NT2/D1 (cell line): ENCODE data around the gene NRBF2.
"Not testable (repeated sequence)": the region's sequence is repeated elsewhere in the genome, so short reads cannot be mapped to it uniquely, and the experiment has no call there.

Source experiments
- DNase-seq: peaks from one replicate; pipeline ENCODE4 v3.0.0-alpha.2; 2011; ENCODE audit warnings: low read depth, low spot score
- H3K27me3 ChIP-seq: 2 replicates; pipeline ENCODE4 v1.6.0; 2011; ENCODE audit warnings: mild to moderate bottlenecking; ENCODE audit not compliant: insufficient read length, insufficient read depth
- H3K36me3 ChIP-seq: 2 replicates; pipeline ENCODE4 v1.6.1; 2011; ENCODE audit warnings: mild to moderate bottlenecking, low read length, mixed read lengths; ENCODE audit not compliant: insufficient read depth, insufficient read length
- H3K4me1 ChIP-seq: 2 replicates; pipeline ENCODE4 v1.5.1; 2011; ENCODE audit not compliant: insufficient read depth, insufficient read length
- H3K4me3 ChIP-seq: 2 replicates; pipeline ENCODE4 v1.5.1; 2011; ENCODE audit warnings: low read depth; ENCODE audit not compliant: insufficient read length
- H3K9ac ChIP-seq: 2 replicates; pipeline ENCODE4 v1.6.0; 2011; ENCODE audit warnings: low read depth; ENCODE audit not compliant: insufficient read length
- H3K9me3 ChIP-seq: 2 replicates; pipeline ENCODE4 v1.5.1; 2011; ENCODE audit warnings: mild to moderate bottlenecking, low read length; ENCODE audit not compliant: insufficient read depth
- SUZ12 ChIP-seq: IDR thresholded peaks from 2 replicates; pipeline ENCODE4 v1.6.1; 2011; ENCODE audit not compliant: insufficient read length, insufficient read depth; ENCODE audit errors: extremely low read depth
- YY1 ChIP-seq: IDR thresholded peaks from 2 replicates; pipeline ENCODE4 v1.6.1; 2011; ENCODE audit not compliant: insufficient read length, insufficient read depth
- ZNF274 ChIP-seq: IDR thresholded peaks from 2 replicates; pipeline ENCODE4 v1.6.1; 2011; ENCODE audit warnings: mild to moderate bottlenecking, low read depth, low read length

The NRBF2 gene

GRCh38 chr10:63140077-63140476, 6.9 kb downstream of the NRBF2 start:
- H3K9ac ChIP-seq = no peak overlapping the region
- TF ChIP-seq ZNF274 (no peak), SUZ12 (no peak), YY1 (no peak)
- no peaks in the 10 kb centered on the region for H3K4me1 ChIP-seq
- peaks cover 16% of the 10 kb centered on the region for H3K36me3 ChIP-seq
- no peaks in the 10 kb centered on the region for H3K27me3 ChIP-seq
- no peak overlapping the region for H3K4me3 ChIP-seq
- H3K9me3 ChIP-seq = no peaks in the 10 kb centered on the region
- DNase-seq = no peak

GRCh38 chr10:63142136-63142535, 9.0 kb downstream of the NRBF2 start:
- DNase-seq = no peak
- Histone ChIP-seq H3K27me3 (no peaks in the 10 kb centered on the region), H3K4me3 (no peak overlapping the region)

GRCh38 chr10:63143987-63144386, 10.9 kb downstream of the NRBF2 start:
- Histone ChIP-seq H3K27me3 (no peaks in the 10 kb centered on the region), H3K9me3 (no peaks in the 10 kb centered on the region), H3K36me3 (peaks cover 20% of the 10 kb centered on the region), H3K4me1 (no peaks in the 10 kb centered on the region), H3K9ac (no peak overlapping the region), H3K4me3 (no peak overlapping the region)
- no peak for DNase-seq
- TF ChIP-seq YY1 (no peak), ZNF274 (no peak), SUZ12 (no peak)

More at GRCh38 chr10:63142136-63142535, 9.0 kb downstream of the NRBF2 start:
- H3K36me3 ChIP-seq = peaks cover 13% of the 10 kb centered on the region
- no peaks in the 10 kb centered on the region for H3K9me3 ChIP-seq
- no peak overlapping the region for H3K9ac ChIP-seq
- no peak for TF ChIP-seq YY1
- no peak for TF ChIP-seq SUZ12
- TF ChIP-seq ZNF274 = no peak
- H3K4me1 ChIP-seq = no peaks in the 10 kb centered on the region

GRCh38 chr10:63145782-63146181, 12.7 kb downstream of the NRBF2 start:
- Histone ChIP-seq H3K4me1 (no peaks in the 10 kb centered on the region), H3K36me3 (peaks cover 19% of the 10 kb centered on the region), H3K4me3 (no peak overlapping the region), H3K9me3 (no peaks in the 10 kb centered on the region), H3K9ac (no peak overlapping the region), H3K27me3 (no peaks in the 10 kb centered on the region)
- no peak for DNase-seq
- TF ChIP-seq ZNF274 (no peak), YY1 (no peak), SUZ12 (no peak)

GRCh38 chr10:63146503-63146902, 13.4 kb downstream of the NRBF2 start:
- no peak for DNase-seq
- Histone ChIP-seq H3K36me3 (peaks cover 21% of the 10 kb centered on the region), H3K9me3 (no peaks in the 10 kb centered on the region), H3K4me3 (no peak overlapping the region), H3K27me3 (no peaks in the 10 kb centered on the region), H3K4me1 (no peaks in the 10 kb centered on the region), H3K9ac (no peak overlapping the region)
- TF ChIP-seq YY1 (no peak), SUZ12 (no peak), ZNF274 (no peak)

- H3K9ac ChIP-seq = no peak overlapping the region
- peaks cover 52% of the 10 kb centered on the region for H3K36me3 ChIP-seq
- H3K27me3 ChIP-seq = no peaks in the 10 kb centered on the region
- H3K9me3 ChIP-seq = no peaks in the 10 kb centered on the region
- no peak overlapping the region for H3K4me3 ChIP-seq
- no peak for TF ChIP-seq SUZ12
- no peak for TF ChIP-seq ZNF274
- no peak for TF ChIP-seq YY1
- H3K4me1 ChIP-seq = no peaks in the 10 kb centered on the region
- DNase-seq = no peak
Measured at GRCh38 chr10:63150745-63151144, 17.6 kb downstream of the NRBF2 start.

GRCh38 chr10:63153868-63154545, 20.9 kb downstream of the NRBF2 start:
- H3K9me3 ChIP-seq, H3K27me3 ChIP-seq, DNase-seq, H3K9ac ChIP-seq, H3K4me1 ChIP-seq, H3K4me3 ChIP-seq: not testable (repeated sequence)
- peaks cover 41% of the 10 kb centered on the region for H3K36me3 ChIP-seq
